SK-N-MC (cell line): ENCODE results near the gene OR2L5.
A peak's percentile ranks its signal among the peaks of the same experiment; 100 is the strongest.

Source experiments
- DNase-seq: peaks from one replicate; pipeline ENCODE4 v3.0.0-alpha.2; 2011; ENCODE audit warnings: low read depth, low spot score
- H3K27ac ChIP-seq: fragments of 200-600 bp; sonication (generic); 2 replicates; pipeline ENCODE4 v1.5.1; 2016; ENCODE audit warnings: mixed run types
- H3K36me3 ChIP-seq: fragments of 200-600 bp; sonication (generic); 2 replicates; pipeline ENCODE4 v1.6.1; 2017; ENCODE audit warnings: antibody characterized with exemption, low read length, mixed read lengths; ENCODE audit not compliant: insufficient read depth
- H3K4me3 ChIP-seq: fragments of 200-600 bp; sonication (generic); 2 replicates; pipeline ENCODE4 v1.5.1; 2016
- H3K9ac ChIP-seq: fragments of 200-600 bp; sonication (generic); 2 replicates; pipeline ENCODE4 v1.8.0; 2017; ENCODE audit warnings: mixed run types, mixed read lengths; ENCODE audit not compliant: insufficient read length
- H3K9me3 ChIP-seq: fragments of 200-600 bp; sonication (generic); 2 replicates; pipeline ENCODE4 v1.6.1; 2017; ENCODE audit warnings: low read depth, mild to moderate bottlenecking, antibody characterized with exemption, low read length, moderate library complexity, mixed read lengths
- EZH2 ChIP-seq: fragments of 200-600 bp; sonication (generic); IDR thresholded peaks from one replicate; pipeline ENCODE4 v1.6.1; 2017; ENCODE audit warnings: antibody characterized with exemption
- FOXP2 ChIP-seq: optimal IDR thresholded peaks from 2 replicates; pipeline ENCODE3; 2011; ENCODE audit warnings: mild to moderate bottlenecking, moderate library complexity; ENCODE audit not compliant: insufficient read depth; ENCODE audit errors: extremely low read length, control extremely low read depth
- POLR2AphosphoS5 ChIP-seq: IDR thresholded peaks from 2 replicates; pipeline ENCODE4 v1.6.1; 2012; ENCODE audit warnings: mild to moderate bottlenecking, low read depth, low read length, borderline replicate concordance

The OR2L5 gene

DNA sequence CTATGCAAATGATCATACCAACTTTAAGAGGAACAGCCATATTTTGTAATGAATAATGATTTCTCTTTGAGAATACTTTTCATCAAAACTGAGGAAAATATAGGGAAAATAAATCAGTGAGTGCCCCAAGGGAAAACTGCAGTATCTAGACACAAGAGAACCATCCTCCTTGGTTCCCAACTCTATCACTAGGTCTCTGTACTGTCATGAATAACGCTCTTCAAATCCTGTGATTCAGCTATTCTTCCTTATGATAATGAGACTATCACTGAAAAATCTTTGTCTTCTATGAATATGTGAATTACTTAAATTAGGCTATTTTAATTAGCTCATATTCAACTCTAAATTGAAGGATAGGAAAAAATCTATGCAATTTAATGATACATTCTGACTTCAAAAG lies 2.3 kb downstream of the OR2L5 start:
- Histone ChIP-seq H3K4me3 (no peak overlapping the region), H3K27ac (no peak overlapping the region), H3K36me3 (no peaks in the 10 kb centered on the region), H3K9ac (no peak overlapping the region), H3K9me3 (no peaks in the 10 kb centered on the region)
- TF ChIP-seq POLR2AphosphoS5: no peak
- no peak for TF ChIP-seq EZH2
- no peak for DNase-seq

- Histone ChIP-seq H3K27ac (no peak within 1 kb of the TSS), H3K36me3 (no peaks in the 10 kb centered on the region), H3K9ac (no peak within 1 kb of the TSS), H3K4me3 (no peak within 1 kb of the TSS), H3K9me3 (no peaks in the 10 kb centered on the region)
- no peak for DNase-seq
- no peak for TF ChIP-seq FOXP2
- no peak for TF ChIP-seq EZH2
- no peak for TF ChIP-seq POLR2AphosphoS5
These were observed 16.3 kb downstream of the OR2L5 start, which contains the start of gene OR2L2 for GRCh38 chr1:248029770-248030169. Gene OR2L2 (plus strand): TSS chr1:248030070. CDS start chr1:248038268, 8,198 bp downstream.

DNA sequence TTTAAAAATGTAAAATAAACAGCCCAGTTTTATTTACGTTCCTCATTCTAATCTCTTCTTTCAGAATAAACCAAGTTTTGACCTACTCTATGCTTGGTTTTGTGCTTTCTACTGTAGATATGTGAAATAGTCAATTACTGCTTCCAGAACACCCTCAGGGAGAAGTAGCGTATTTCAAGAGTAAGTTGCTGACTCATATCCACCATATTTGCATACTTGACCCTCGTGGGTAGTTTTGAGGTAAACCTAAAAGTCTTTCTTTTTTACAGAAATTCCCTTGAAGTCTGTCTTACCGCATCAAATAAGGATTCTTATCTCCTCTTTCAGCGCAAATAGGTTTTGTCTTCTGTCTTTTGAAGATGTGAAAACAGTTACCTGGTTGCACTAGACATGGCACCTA lies 31.7 kb downstream of the OR2L5 start:
- H3K27ac ChIP-seq: peak overlapping the region; percentile 82
- no peaks in the 10 kb centered on the region for H3K9me3 ChIP-seq
- DNase-seq: no peak
- peak overlapping the region; percentile 41 for H3K9ac ChIP-seq
- TF ChIP-seq FOXP2 (no peak), EZH2 (no peak), POLR2AphosphoS5 (no peak)
- peak overlapping the region; percentile 44 for H3K4me3 ChIP-seq
- no peaks in the 10 kb centered on the region for H3K36me3 ChIP-seq

- Histone ChIP-seq H3K4me3 (no peak within 1 kb of the TSS; the same call in 1 of the 2 replicates), H3K36me3 (no peaks in the 10 kb centered on the region), H3K9ac (no peak within 1 kb of the TSS), H3K9me3 (no peaks in the 10 kb centered on the region), H3K27ac (peak within 1 kb of the TSS; percentile 82; the same call in 1 of the 2 replicates)
- no peak for DNase-seq
- TF ChIP-seq EZH2 (no peak), FOXP2 (no peak), POLR2AphosphoS5 (no peak)
These were observed 33.1 kb downstream of the OR2L5 start, which contains the start of gene OR2L3 for GRCh38 chr1:248046536-248046935. Gene OR2L3 (plus strand): TSS chr1:248046836. CDS start chr1:248060682, 13,846 bp downstream.

DNA sequence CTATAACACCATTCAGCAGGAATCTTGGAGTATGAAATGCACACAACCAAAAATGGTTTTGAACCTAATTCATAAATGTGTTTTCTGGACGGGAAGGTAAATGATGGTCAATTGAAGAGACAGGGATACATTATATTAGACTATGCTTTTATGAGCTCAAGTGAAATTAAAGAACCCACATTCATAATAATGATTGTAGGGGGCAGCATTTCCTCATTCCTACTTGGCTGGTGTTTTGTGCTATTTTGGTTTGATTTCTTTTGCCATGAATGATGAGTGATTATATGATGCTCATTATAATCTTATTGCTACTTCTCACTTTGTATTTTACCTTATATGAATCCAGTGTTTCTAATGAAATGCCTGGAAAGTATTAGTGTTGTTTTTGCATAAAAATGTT lies 33.5 kb downstream of the OR2L5 start:
- Histone ChIP-seq H3K27ac (no peak overlapping the region), H3K9ac (no peak overlapping the region), H3K4me3 (no peak overlapping the region), H3K36me3 (no peaks in the 10 kb centered on the region), H3K9me3 (no peaks in the 10 kb centered on the region; the same call in 1 of the 2 replicates)
- TF ChIP-seq EZH2 (no peak), POLR2AphosphoS5 (no peak), FOXP2 (no peak)
- no peak for DNase-seq

DNA sequence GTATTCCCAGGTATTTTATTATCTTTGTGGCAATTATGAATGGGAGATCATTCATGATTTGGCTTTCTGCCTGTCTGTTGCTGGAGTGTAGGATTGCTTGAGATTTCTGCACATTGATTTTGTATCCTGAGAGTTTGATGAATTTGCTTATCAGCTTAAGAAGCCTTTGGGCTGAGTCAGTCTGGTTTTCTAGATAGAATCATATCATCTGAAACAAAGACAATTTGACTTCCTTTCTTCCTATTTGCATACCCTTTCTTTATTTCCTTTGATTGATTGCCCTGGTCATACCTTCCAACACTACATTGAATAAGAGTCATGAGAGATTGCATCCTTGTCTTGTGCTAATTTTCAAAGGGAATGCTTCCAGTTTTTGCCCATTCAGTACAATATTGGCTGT lies 41.2 kb downstream of the OR2L5 start:
- DNase-seq: no peak
- Histone ChIP-seq H3K9ac (no peak overlapping the region), H3K36me3 (no peaks in the 10 kb centered on the region), H3K4me3 (no peak overlapping the region), H3K9me3 (no peaks in the 10 kb centered on the region; the same call in 1 of the 2 replicates), H3K27ac (no peak overlapping the region)
- TF ChIP-seq POLR2AphosphoS5 (no peak), EZH2 (no peak), FOXP2 (no peak)

DNA sequence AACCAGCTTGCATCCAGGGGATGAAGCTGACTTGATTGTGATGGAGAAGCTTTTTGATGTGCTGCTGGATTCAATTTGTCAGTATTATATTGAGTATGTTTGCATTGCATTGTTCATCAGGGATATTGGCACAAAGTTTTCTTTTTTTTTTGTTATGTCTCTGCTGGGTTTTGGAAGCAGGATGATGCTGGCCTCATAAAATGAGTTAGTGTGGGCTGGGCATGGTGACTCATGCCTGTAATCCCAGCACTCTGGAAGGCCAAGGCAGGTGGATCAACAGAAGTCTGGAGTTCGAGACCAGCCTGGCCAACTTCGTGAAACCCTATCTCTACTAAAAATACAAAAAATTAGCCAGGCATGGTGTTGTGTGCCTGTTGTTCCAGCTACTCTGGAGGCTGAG lies 41.8 kb downstream of the OR2L5 start:
- no peak overlapping the region for H3K27ac ChIP-seq
- no peaks in the 10 kb centered on the region for H3K36me3 ChIP-seq
- H3K4me3 ChIP-seq: no peak overlapping the region
- no peak for TF ChIP-seq EZH2
- no peak for TF ChIP-seq FOXP2
- no peak for TF ChIP-seq POLR2AphosphoS5
- H3K9me3 ChIP-seq: no peaks in the 10 kb centered on the region; the same call in 1 of the 2 replicates
- no peak for DNase-seq
- H3K9ac ChIP-seq: no peak overlapping the region

DNA sequence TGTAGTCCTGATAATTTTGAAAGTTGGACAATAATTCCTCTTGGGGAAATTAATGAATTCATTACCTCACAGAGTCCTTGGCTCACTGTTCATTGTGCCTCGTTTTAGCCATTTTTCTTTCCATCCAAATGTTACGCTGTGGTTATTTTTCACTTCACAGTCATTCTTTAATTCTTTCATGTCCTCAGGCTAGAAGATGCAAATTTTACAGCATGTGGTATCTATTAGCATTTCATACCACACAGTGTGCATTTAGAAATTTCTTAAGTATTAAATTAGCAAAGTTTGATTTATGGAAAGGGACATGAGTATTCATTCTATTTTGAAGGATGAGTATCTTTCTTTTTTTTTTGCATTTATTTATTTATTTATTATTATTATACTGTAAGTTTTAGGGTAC lies 51.6 kb downstream of the OR2L5 start:
- Histone ChIP-seq H3K27ac (peak overlapping the region; percentile 96), H3K9ac (no peak overlapping the region), H3K36me3 (no peaks in the 10 kb centered on the region), H3K9me3 (no peaks in the 10 kb centered on the region), H3K4me3 (peak overlapping the region; percentile 69)
- TF ChIP-seq EZH2 (no peak), FOXP2 (no peak), POLR2AphosphoS5 (no peak)
- DNase-seq: peak; percentile 88

- H3K9me3 ChIP-seq: no peaks in the 10 kb centered on the region
- peak overlapping the region; percentile 49 for H3K27ac ChIP-seq
- no peak overlapping the region for H3K9ac ChIP-seq
- H3K36me3 ChIP-seq: no peaks in the 10 kb centered on the region
- DNase-seq: no peak
- peak overlapping the region; percentile 59 for H3K4me3 ChIP-seq
- no peak for TF ChIP-seq POLR2AphosphoS5
- no peak for TF ChIP-seq FOXP2
- no peak for TF ChIP-seq EZH2
These were observed 52.1 kb downstream of the OR2L5 start for GRCh38 chr1:248065604-248066003.
